Retinal pigment epithelial cell (primary cell): ENCODE data around the gene GJC1.
"Not testable (repeated sequence)": the region's sequence is repeated elsewhere in the genome, so short reads cannot be mapped to it uniquely, and the experiment has no call there.

Experiments used
- DNase-seq: peaks from one replicate; pipeline ENCODE4 v3.0.0-alpha.2; 2010; ENCODE audit warnings: low read depth
- H3K4me3 ChIP-seq: 2 replicates; pipeline ENCODE4 v1.5.1; 2011; ENCODE audit warnings: mild to moderate bottlenecking, low read length, control low read depth, moderate library complexity
- TF ChIP-seq, protein P1 (sequence below): conservative IDR thresholded peaks from 2 replicates; pipeline ENCODE4 v1.5.1; 2011; ENCODE audit warnings: low read depth, low read length, control low read depth, inconsistent platforms

The GJC1 gene

DNA sequence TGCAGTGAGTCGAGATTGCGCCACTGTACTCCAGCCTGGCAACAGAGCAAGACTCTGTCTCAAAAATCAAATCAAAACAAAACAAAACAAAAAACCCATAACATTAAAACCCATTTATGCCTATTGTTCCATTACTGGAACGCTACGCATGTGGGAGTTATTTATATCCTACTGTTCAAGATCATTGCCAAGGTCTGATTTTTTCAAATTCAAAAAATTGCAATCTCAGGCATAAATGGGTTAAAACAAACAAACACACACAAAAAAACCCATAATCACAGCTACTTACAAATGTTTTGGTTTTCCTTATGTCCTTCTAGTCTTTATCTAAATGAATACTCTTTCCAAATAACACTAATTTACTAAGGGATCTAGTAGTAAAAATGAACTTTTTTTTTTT is 17.8 kb downstream of the GJC1 start:
- H3K4me3 ChIP-seq: no peak overlapping the region
- no peak for DNase-seq
- TF ChIP-seq, protein P1, sequence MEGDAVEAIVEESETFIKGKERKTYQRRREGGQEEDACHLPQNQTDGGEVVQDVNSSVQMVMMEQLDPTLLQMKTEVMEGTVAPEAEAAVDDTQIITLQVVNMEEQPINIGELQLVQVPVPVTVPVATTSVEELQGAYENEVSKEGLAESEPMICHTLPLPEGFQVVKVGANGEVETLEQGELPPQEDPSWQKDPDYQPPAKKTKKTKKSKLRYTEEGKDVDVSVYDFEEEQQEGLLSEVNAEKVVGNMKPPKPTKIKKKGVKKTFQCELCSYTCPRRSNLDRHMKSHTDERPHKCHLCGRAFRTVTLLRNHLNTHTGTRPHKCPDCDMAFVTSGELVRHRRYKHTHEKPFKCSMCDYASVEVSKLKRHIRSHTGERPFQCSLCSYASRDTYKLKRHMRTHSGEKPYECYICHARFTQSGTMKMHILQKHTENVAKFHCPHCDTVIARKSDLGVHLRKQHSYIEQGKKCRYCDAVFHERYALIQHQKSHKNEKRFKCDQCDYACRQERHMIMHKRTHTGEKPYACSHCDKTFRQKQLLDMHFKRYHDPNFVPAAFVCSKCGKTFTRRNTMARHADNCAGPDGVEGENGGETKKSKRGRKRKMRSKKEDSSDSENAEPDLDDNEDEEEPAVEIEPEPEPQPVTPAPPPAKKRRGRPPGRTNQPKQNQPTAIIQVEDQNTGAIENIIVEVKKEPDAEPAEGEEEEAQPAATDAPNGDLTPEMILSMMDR: no peak

DNA sequence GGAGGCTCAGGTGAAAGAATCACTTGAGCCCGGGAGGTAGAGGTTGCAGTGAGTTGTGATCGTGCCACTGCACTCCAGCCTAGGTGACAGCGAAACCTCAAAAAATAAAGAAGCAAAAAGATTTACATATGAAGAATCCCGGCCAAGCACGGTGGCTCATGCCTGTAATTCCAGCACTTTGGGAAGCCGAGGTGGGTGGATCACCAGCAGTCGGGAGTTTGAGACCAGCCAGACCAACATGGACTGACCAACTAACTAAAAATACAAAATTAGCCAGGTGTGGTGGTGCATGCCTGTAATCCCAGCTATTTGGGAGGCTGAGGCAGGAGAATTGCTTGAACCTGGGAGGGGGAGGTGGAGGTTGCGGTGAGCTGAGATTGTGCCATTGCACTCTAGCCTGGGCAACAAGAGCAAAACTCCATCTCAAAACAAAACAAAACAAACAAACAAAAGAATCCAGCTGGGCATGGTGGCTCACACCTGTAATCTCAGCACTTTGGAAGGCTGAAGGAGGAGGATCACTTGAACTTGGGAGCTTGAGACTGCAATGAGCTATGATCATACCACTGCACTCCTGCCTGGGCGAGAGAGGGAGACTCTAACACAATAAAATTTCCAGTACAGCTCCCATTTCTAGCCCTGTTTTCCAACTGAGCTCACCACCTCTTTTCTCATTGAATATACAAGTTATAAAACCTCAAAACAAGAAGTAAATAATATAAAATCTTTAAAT is 21.3 kb downstream of the GJC1 start:
- DNase-seq, H3K4me3 ChIP-seq: not testable (repeated sequence)

DNA sequence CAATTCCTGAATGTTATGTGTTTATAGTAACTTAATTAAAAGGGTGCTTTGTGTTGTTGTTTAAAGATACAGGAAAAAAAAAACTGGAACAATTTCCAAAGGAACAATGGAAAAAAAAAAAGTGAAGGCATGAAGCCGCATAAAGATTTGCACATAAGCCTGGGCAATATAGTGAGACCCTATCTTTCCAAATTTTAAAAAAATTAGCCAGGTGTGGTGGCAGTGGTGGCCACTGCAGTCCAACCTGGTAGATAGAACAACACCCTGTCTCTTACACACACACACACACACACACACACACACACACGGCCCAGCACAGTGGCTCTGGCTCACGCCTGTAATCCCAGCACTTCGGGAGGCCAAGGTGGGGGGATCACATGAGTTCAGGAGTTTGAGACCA is 21.9 kb downstream of the GJC1 start:
- TF ChIP-seq, protein P1: no peak
- H3K4me3 ChIP-seq: no peak overlapping the region
- no peak for DNase-seq

DNA sequence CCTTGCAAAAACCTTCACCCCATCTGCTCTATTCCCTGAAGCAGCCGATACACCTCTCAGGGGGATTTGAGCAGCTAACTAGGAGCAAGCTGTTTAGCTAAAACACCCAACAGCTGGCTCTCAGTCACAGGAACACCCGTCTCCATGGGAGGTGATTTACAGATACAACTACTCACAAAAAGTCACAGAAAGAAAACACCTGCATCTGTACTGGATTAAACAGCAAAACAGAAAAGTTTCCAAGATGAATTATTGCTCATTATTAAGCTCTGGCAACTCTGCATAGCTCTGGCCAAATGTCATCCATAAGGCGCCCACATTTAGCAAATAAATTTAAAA is 22.3 kb downstream of the GJC1 start:
- TF ChIP-seq, protein P1: no peak

DNA sequence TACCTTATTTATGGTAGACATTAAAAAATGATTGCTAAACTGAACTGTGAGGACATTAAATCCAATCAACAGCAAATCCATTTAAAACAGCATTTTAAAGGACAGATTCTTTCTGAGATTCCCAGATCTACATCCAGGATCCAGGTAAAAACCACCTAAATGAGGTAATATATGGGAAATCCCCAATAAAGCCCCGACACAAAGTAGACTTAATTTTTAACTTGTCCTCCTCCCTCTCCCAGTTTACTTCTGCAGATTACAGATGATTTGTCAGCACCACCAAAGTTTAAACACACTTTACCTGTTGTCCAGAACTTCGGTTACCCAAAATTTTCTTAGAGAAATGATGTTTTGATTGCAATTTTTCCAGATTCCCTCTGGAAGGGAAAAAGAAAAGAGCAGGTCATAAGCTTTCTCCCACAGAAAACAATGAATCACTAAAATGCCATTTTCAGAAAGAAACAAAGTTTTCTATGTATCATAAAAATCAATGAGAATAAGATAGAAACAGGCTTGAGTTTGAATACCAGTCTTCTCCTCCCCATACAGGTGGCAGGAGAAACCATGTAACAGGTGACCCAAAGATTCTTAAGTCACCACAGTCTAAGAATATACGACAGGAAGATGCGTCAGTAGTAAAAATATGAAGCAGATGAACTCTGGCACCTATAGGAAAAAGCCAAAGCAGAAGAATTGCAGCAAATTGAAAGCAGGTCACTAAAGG is 22.8 kb downstream of the GJC1 start:
- DNase-seq: no peak
- TF ChIP-seq, protein P1: no peak
- H3K4me3 ChIP-seq: no peak overlapping the region

More for the DNA sequence above, 22.3 kb downstream of the GJC1 start:
- H3K4me3 ChIP-seq: no peak overlapping the region
- no peak for DNase-seq

DNA sequence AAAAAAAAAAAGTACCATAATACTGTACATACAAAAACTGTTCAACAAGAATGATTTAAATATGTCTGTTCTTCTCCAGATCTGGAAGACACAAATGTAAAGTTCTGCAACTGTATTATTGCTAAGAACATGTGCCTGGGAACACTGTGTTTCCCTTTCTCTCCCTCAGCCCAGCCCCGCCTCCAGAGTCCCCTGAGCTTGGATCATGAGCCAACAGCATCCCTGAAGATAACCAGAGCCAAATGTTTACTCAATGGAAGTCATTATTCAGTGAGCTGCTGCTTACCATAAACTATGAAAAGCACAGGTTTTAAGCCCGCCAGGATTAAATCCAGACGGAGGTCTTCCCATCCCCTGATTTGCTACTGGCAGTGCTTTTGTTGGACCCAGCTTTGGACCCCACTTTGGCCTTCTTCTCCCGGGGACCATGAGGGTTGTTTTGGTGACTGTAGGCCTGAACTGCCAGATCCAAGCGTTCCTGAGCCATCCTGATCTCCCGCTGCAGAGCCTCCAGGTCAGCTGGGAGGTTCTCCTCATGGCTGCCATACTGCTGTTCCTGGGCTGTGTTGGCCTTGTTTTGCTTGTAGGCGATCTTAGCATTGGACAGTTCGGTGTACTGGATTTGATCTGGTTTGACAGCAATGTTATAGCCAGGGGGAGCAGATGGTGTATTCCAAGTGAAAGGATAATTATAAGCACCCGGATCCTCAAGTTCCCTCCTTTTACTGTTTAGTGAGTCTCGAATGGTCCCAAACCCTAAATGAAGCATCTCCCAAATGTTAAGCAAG is 25.6 kb downstream of the GJC1 start:
- no peak overlapping the region for H3K4me3 ChIP-seq
- TF ChIP-seq, protein P1: no peak
- no peak for DNase-seq

DNA sequence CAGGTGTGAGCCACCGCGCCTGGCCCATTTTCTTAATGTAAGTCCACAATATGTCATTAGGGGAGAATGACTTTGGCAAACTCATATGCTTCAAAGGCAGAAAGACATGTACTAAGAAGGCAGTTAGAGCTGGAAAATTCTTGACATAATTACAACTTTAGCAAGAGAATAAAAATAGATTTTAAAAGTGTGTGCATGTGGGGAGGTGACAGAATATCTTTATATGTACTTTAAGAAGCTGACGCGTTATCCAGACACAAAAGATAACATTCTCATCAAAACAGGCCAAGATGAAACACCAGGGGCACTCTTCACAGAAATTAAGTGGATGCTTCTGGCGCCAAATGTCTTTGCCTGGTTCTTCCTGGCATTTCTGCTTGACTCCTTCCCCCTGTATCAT is 28.2 kb downstream of the GJC1 start:
- DNase-seq: no peak
- no peak overlapping the region for H3K4me3 ChIP-seq
- TF ChIP-seq, protein P1: no peak
